Heart left ventricle (tissue), 16 donors: Measurements from ENCODE around the gene MSI2. TPM values are rescaled to one million over a fixed set of nuclear protein-coding genes. Genes with fewer than 3 reads are reported as not detected.
A peak's percentile ranks its signal among the peaks of the same experiment; 100 is the strongest.
"Not testable (repeated sequence)": the region's sequence is repeated elsewhere in the genome, so short reads cannot be mapped to it uniquely, and the experiment has no call there.

ENCODE experiments used
- ATAC-seq, 4 donors: fragments of 200-7000 bp; cut with Tn5 transposase; one replicate each; pipeline ENCODE4 v1.9.1; 2020 to 2022; ENCODE audit warnings: moderate library complexity in 4 of 4, mild to moderate bottlenecking in 3 of 4, moderate number of reproducible peaks in 1 of 4
- DNase-seq, 5 donors: peaks; one replicate each; pipeline ENCODE4 v3.0.0-alpha.2; 2020
- H3K27ac ChIP-seq, 12 donors: fragments of 200-600 bp; sonication (generic) in 4 of 12; one replicate each; pipeline versions ENCODE4 v1.5.0 to v1.8.0; 2016 to 2022; ENCODE audit warnings: mild to moderate bottlenecking in 2 of 12
- H3K27me3 ChIP-seq, 9 donors: fragments of 200-600 bp; sonication (generic) in 2 of 9; one replicate each; pipeline versions ENCODE4 v1.5.1 to v1.8.0; 2016 to 2022; ENCODE audit warnings: mild to moderate bottlenecking in 3 of 9
- H3K36me3 ChIP-seq, 9 donors: fragments of 200-600 bp; sonication (generic) in 2 of 9; one replicate each; pipeline versions ENCODE4 v1.5.0 to v1.8.0; 2018 to 2022; ENCODE audit warnings: mild to moderate bottlenecking in 2 of 9
- H3K4me1 ChIP-seq, 12 donors: fragments of 200-600 bp; sonication (generic) in 4 of 12; one replicate each; pipeline versions ENCODE4 v1.5.0 to v1.8.0; 2016 to 2022; ENCODE audit warnings: mild to moderate bottlenecking in 3 of 12
- H3K4me3 ChIP-seq, 12 donors: fragments of 200-600 bp; sonication (generic) in 4 of 12; one replicate each; pipeline versions ENCODE4 v1.5.0 to v1.8.0; 2017 to 2022; ENCODE audit warnings: mild to moderate bottlenecking in 9 of 12, moderate library complexity in 4 of 12
- H3K9me3 ChIP-seq, 12 donors: fragments of 200-600 bp; sonication (generic) in 4 of 12; one replicate each; pipeline versions ENCODE4 v1.5.0 to v1.8.0; 2016 to 2022; ENCODE audit warnings: mild to moderate bottlenecking in 1 of 12
- POLR2A ChIP-seq, 2 donors: fragments of 450-650 bp; IDR thresholded peaks; one replicate each; pipeline ENCODE4 v1.6.1; 2017; ENCODE audit warnings: antibody characterized with exemption in 2 of 2, mild to moderate bottlenecking in 2 of 2, moderate library complexity in 2 of 2
- WGBS, 4 donors: extraction: QIAGEN DNeasy Blood & Tissue Kit in 2 of 4; methylation state at CpG; one replicate each; pipeline versions ENCODE4 v1.1.5 to v1.1.7; 2013 to 2018; 5-methylcytosine and 5-hydroxymethylcytosine counted together
- intact Hi-C, 10 donors: fragments of 100-400 bp; cut with DNase I; formaldehyde crosslinking; loops; one replicate each; pipeline versions ENCODE4 v1.11.1 to v1.14.2; 2022
- polyA plus RNA-seq, 2 donors: library from polyadenylated mRNA; stranded (reverse); fragments of 200-250 nt; gene quantifications; one replicate each; pipeline ENCODE4 v1.2.3, GENCODE V29; 2013
- total RNA-seq, 9 donors: library from RNA; depleted of rRNA in 2 of 9; stranded (reverse); fragments of >200 nt in 2 of 9; fragmentation: NEBNext Ultra II Directional in 3 of 9; extraction: Animal tissue kit (Norgen Biotek cat#: 25700) in 3 of 9; gene quantifications; one replicate each; pipeline versions ENCODE4 v1.1.0 to v1.2.4, GENCODE V29; 2016 to 2023
- TF ChIP-seq, protein P1 (sequence below), 12 donors: fragments of 200-600 bp; sonication (generic) in 4 of 12; IDR thresholded peaks; one replicate each; pipeline versions ENCODE4 v1.5.0 to v1.8.0; 2018 to 2022; ENCODE audit warnings: antibody characterized with exemption in 12 of 12, mild to moderate bottlenecking in 5 of 12
- donor health status: ischemic (EF 13 %, LVEDD 7.1; RV severe dilation, severe dysfunction).
- donor health status: healthy with polysubstance abuse.
- donor health status: DM: no; HTN: yes; CAD: no.
- donor health status: DM: no; HTN: no; CAD: no.
- donor health status: ischemic (EF 25% LVEDD 6.9; RV normal size, moderate dysfunction).
- donor health status: ischemic (EF 25% LVEDD 5.7; RV mildly dilated, moderate dysfunction).
- donor health status: healthy.
- donor health status: DM: yes; HTN: yes; CAD: no.
- donor health status: ischemic (EF 35%, LVEDD 5.7; RV mildly dilated, moderate dysfunction).
- donor health status: nonischemic (EF 11% LVEDD 7.7; RV severe dilation, severe dysfunction).
- donor health status: DM: yes; HTN: yes; CAD: no.
- donor health status: PGD.
- donor health status: ischemic (EF 29% LVEDD 5.4; RV normal size, mild dysfunction).
- donor health status: nonischemic (EF 23%, LVEDD 6.1; RV moderate dilation, normal function).

Gene MSI2
- total and polyA plus RNA-seq, 11 donors = 35.9 to 120 (median 104) TPM

GRCh38 chr17:57294629-57295501 lies 38.5 kb downstream of the MSI2 start:
- peak overlapping the region in 7 of 12 donors; percentile 3 to 69 (median 51) for H3K27ac ChIP-seq
- 77 to 89% (median 82%) methylated on average over 9 to 10 of the region's 10 CpGs for WGBS, 4 donors
- ATAC-seq (peak; percentile 92 to 94 (median 94)), DNase-seq (peak in 4 of 5 donors; percentile 46 to 65 (median 60))
- peaks cover 0 to 38% (median 15%) of the 10 kb centered on the region in 12 donors for H3K4me1 ChIP-seq
- H3K27me3 ChIP-seq = no peaks in the 10 kb centered on the region
- H3K36me3 ChIP-seq = peaks cover 0 to 17% (median 2%) of the 10 kb centered on the region in 9 donors
- H3K4me3 ChIP-seq = no peak overlapping the region
- TF ChIP-seq, protein P1, sequence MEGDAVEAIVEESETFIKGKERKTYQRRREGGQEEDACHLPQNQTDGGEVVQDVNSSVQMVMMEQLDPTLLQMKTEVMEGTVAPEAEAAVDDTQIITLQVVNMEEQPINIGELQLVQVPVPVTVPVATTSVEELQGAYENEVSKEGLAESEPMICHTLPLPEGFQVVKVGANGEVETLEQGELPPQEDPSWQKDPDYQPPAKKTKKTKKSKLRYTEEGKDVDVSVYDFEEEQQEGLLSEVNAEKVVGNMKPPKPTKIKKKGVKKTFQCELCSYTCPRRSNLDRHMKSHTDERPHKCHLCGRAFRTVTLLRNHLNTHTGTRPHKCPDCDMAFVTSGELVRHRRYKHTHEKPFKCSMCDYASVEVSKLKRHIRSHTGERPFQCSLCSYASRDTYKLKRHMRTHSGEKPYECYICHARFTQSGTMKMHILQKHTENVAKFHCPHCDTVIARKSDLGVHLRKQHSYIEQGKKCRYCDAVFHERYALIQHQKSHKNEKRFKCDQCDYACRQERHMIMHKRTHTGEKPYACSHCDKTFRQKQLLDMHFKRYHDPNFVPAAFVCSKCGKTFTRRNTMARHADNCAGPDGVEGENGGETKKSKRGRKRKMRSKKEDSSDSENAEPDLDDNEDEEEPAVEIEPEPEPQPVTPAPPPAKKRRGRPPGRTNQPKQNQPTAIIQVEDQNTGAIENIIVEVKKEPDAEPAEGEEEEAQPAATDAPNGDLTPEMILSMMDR (IDR thresholded peaks at IDR 0.05) = no peak
- no peak for TF ChIP-seq POLR2A (IDR thresholded peaks at IDR 0.05)
- intact Hi-C loops = no loop called here
- H3K9me3 ChIP-seq = peaks cover 0 to 9% (median 0%) of the 10 kb centered on the region in 12 donors

- WGBS, 4 donors = 59 to 77% (median 73%) methylated on average over 5 of the region's 5 CpGs
- H3K27me3 ChIP-seq = no peaks in the 10 kb centered on the region
- intact Hi-C loops = no loop called here
- no peak for DNase-seq
- ATAC-seq = no peak
- peaks cover 0 to 34% (median 13%) of the 10 kb centered on the region in 12 donors for H3K4me1 ChIP-seq
- no peak overlapping the region for H3K4me3 ChIP-seq
- peaks cover 0 to 9% (median 0%) of the 10 kb centered on the region in 12 donors for H3K9me3 ChIP-seq
- peak overlapping the region in 7 of 12 donors; percentile 3 to 69 (median 51) for H3K27ac ChIP-seq
- no peak for TF ChIP-seq POLR2A (IDR thresholded peaks at IDR 0.05)
- TF ChIP-seq, protein P1 (IDR thresholded peaks at IDR 0.05) = no peak
- peaks cover 0 to 17% (median 5%) of the 10 kb centered on the region in 9 donors for H3K36me3 ChIP-seq
Measured at GRCh38 chr17:57295526-57296023, 39.3 kb downstream of the MSI2 start.

DNA sequence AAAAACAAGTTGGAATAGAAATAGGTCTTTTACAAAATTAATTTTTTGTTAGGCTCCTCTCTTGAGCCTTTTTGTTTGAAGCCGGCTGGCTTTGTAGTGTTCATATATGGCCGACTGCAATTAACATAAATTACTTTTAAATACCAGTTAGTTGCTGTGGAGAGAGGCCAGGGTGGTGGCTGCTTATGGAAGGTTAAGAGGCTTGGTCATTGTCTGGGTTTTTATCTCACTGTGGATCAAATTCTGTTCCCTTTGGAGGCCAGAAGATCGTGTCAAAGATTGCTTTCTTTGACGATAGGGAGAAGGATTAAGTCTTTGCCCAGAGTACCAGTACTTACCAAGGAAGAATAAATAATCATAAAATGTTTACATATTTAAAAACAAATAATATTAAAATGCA lies 39.9 kb downstream of the MSI2 start:
- intact Hi-C loops = no loop called here
- peaks cover 0 to 34% (median 13%) of the 10 kb centered on the region in 12 donors for H3K4me1 ChIP-seq
- no peak overlapping the region for H3K4me3 ChIP-seq
- H3K27me3 ChIP-seq = no peaks in the 10 kb centered on the region
- H3K36me3 ChIP-seq = peaks cover 0 to 17% (median 6%) of the 10 kb centered on the region in 9 donors
- H3K9me3 ChIP-seq = peaks cover 0 to 9% (median 0%) of the 10 kb centered on the region in 12 donors
- TF ChIP-seq, protein P1 (IDR thresholded peaks at IDR 0.05) = no peak
- TF ChIP-seq POLR2A (IDR thresholded peaks at IDR 0.05) = no peak
- H3K27ac ChIP-seq = peak overlapping the region in 2 of 12 donors; percentile 24 to 69
- DNase-seq (no peak), ATAC-seq (no peak)
- WGBS, 4 donors = 72 to 84% (median 76%) methylated on average over 4 of the region's 4 CpGs

DNA sequence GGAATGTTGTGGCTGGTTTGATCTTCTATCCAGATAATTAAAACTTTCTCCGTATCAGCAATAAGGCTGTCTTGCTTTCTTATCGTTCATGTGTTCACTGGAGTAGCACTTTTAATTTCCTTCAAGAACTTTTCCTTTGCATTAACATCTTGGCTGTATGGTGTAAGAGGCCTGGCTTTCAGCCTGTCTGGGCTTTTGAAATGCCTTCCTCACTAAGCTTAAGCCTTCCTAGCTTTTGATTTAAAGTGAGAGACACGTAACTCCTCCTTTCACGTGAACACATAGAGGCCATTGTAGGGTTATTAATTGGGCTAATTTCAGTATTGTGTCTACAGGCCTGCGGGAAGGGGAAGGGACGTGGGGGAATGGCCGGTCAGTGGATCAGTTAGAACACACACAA lies 42.9 kb downstream of the MSI2 start:
- Histone ChIP-seq H3K9me3 (peaks cover 0 to 9% (median 0%) of the 10 kb centered on the region in 12 donors), H3K27me3 (no peaks in the 10 kb centered on the region), H3K4me3 (no peak overlapping the region), H3K36me3 (peaks cover 0 to 17% (median 6%) of the 10 kb centered on the region in 9 donors), H3K4me1 (peaks cover 0 to 36% (median 11%) of the 10 kb centered on the region in 12 donors), H3K27ac (no peak overlapping the region)
- no peak for DNase-seq
- WGBS, 4 donors = 95 to 97% (median 96%) methylated on average over 7 of the region's 7 CpGs
- TF ChIP-seq POLR2A (IDR thresholded peaks at IDR 0.05) = no peak
- TF ChIP-seq, protein P1 (IDR thresholded peaks at IDR 0.05) = no peak
- ATAC-seq = no peak
- intact Hi-C loops = no loop called here

GRCh38 chr17:57300592-57300991 lies 44.3 kb downstream of the MSI2 start:
- H3K27ac ChIP-seq, DNase-seq, intact Hi-C loops, H3K4me3 ChIP-seq, H3K9me3 ChIP-seq, ATAC-seq, H3K27me3 ChIP-seq: not testable (repeated sequence)
- peaks cover 0 to 21% (median 3%) of the 10 kb centered on the region in 12 donors for H3K4me1 ChIP-seq
- WGBS, 4 donors = 90 to 97% (median 96%) methylated on average over 7 of the region's 7 CpGs
- peaks cover 0 to 17% (median 6%) of the 10 kb centered on the region in 9 donors for H3K36me3 ChIP-seq
